ENCODE measurements around the gene NR2F1. TPM values are rescaled to one million over a fixed set of nuclear protein-coding genes. Genes with fewer than 3 reads are reported as not detected.

Gene NR2F1
- total RNA-seq, 1 donor from 2014 or later, result 31.2 TPM

- DNase-seq, result no peak
These were observed 21.9 kb downstream of the NR2F1 start for GRCh38 chr5:93604644-93605515.

GRCh38 chr5:93606382-93606752 is 23.3 kb downstream of the NR2F1 start:
- DNase-seq, result no peak

DNA sequence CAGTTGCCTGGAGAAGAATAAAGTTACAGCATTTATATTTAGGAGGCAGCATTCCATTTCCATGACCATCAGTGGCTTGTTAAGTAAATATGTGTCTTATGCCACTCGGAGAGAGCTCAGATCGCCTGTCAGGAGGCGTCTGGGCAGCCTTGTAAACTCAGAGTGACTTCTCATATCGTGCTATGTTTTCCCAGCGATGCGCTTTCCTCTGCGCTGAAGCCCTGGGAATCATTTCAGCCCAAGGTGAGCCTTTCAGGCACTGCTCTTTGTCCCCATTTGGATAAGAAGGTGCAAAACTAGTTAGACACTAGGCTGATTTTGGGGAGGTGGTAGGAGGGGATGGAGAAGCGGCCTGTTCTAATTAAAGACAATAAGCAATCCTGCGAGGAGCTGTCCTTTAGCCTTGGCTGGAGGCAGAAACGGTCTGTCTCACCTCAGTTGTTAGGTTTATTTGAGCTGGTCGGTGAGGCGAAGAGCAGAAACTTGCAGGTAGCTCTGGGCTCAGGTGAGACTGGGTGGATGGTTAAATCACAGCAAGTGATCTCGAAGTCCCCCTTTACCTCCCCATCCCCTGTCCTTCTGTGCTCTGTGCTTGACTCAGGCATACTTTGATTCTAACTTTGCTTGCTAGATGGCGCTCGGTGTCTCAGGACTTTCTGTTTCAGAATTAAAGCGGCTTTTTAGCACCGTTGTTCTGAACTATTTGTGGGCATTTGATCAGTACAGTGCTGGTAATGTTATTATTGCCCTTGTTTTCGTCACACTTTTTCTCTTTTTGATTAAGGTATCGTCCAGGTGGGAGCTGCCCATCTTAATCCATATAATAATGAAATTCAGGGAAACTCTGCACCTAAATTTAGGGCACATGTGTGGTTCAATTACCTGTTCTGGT is 24.6 kb downstream of the NR2F1 start:
- peak; percentile 81 for DNase-seq

GRCh38 chr5:93608855-93609254 is 25.8 kb downstream of the NR2F1 start:
- no peak for DNase-seq

DNA sequence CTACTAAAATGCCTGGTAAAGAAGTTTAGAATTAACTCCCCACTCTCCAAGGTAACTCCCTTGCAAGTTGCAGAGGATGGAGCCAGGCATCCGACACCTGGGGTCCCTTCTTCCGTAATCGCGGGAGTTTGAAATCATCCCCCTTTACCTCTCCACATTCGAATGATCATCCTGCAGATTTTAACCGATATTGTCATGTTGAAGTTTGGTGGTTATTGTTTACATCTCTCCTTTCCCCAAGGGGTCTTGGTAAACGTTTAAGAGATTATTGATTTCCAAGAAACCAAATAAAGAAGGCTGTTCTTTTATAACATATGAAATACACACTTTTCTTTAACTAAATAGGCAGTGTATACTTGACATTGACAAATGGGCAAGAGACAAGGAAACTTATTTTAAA is 26.7 kb downstream of the NR2F1 start:
- no peak for DNase-seq

DNA sequence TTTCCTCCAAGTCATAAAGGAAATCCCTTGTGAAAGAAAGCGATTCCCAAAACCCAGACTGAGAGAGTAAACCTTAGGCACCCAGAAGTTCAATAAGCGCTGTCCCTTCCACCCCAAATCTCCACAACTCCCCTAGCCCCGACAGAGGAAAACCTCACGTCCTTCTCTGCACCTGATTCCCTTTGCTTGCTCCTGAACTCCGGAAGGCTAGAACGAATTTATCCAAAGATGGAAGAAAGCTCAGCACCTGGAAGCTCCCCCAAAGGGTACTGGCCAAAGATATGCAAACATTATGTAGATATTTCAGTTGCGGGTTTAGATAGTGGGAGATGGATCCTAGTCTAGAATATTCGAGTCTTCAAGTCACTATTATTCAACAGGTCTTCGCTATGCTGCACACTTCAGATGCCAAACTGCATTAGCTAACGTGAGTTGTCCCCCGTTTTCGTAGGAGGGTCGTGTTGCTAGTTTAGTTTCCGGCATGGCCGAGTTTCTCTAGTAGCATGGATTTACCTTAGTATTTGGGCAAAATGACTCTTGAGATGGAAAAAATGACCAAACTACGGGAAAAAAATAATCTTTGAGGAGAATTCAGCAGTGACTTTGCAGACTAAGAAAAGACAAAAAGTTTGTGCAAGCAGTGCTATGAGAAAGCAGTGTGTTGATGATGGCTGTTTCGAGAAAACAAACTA is 27.7 kb downstream of the NR2F1 start:
- peak; percentile 25 for DNase-seq

DNA sequence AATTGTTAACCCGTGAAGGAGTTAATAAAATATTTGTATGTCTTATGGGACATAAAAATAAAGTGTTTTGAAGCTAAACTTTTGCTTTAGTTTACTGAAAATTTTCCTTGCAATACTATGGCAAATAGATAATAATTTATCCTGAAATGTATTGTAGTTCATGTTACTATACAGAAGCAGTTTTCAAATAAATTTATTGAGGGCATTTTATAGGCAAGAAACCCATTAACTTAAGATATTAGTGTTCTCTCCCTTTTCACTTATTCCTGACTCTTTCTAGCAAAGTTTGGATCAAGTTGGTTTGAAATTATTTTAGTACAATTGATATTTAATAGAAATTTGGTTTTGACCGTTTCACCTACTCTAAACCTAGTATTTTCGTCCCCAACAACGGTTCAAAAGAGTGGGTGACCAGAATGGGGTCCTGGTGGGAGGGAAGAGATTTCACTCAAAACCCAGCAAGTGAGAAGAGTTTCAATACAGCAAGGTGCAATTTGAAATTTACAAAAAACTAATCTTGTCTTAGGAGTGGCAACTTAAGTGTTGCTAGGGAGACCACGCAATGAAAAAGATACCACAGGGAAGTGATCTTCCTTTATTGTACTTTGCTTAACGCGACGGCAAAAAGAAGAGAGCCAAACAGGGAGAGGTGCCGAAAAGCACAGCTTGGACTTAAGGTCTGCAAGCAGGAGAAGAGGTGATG is 28.4 kb downstream of the NR2F1 start:
- DNase-seq, result peak; percentile 25

DNA sequence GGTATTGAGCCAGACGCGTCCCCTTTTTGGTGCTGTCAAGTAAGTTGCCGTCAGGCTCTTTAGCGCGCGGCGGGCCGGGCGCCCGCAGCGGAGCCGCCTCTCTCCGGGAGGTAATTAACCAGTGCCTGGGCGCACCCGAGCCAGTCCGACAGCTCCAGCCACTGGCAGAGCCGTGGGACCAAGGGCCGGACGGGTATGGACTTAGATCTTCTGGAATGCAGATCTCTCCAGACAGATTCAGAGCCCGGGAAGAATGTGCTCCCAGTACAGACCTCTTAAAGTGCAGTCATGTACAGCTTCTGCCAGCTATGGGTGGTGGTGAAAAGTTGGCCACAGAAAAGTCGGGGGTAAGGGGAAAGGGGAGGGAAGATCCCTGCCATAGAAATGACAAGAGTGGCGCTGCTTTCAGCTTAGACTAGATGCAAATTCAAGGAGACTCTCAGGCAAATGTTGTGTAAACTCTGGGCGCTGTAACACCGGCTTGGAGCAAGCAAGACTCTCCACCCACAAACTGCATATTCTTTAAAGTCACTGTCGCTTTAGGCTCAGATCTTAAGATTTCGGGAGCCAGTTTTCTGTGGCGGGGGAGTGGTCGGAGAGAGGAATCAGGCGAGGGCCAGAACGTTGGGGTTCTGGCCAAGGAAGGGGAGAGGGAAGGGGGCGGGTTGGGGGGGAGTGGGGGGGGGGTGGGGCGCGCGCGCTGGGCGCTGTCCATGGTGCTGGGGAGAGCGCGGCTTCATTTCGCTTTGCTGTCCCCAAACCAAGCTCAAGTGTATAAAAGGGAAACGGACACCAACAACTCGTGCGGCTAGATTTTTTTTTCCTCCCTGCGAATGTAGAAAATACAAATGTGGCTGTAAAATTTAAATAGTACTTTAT is 29.2 kb downstream of the NR2F1 start:
- DNase-seq, result peak; percentile 66

- no peak for DNase-seq
These were observed 29.8 kb downstream of the NR2F1 start for GRCh38 chr5:93612855-93613243.

DNA sequence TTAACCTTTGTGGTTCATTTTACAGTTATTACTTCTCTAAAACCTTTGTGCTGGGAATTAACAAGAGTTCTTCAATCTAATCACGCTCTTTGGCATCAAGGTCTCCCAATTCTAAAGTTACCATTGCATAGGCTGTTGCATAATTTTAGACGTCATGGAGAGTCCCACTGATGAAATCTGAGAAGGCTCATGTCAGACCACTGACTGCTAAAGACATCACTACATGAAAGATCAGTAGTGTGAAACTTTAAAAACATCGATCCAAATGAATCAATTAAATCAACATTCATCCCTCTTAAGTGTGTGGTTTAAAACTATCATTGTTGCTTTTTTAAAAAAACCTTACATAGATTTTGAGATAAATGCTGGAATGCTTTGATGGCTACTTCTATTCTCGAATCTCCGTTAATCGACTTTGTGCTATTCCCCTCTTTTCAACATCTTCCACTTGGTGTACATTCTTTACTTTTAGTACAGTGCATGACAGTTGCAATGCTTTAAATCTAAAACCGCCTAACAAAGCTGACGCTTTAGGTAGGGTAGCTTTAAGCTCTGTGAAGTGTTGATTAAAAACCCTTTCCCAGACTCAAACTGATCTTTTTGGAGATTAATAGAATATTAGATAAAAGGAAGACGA is 33.6 kb downstream of the NR2F1 start:
- no peak for DNase-seq

DNA sequence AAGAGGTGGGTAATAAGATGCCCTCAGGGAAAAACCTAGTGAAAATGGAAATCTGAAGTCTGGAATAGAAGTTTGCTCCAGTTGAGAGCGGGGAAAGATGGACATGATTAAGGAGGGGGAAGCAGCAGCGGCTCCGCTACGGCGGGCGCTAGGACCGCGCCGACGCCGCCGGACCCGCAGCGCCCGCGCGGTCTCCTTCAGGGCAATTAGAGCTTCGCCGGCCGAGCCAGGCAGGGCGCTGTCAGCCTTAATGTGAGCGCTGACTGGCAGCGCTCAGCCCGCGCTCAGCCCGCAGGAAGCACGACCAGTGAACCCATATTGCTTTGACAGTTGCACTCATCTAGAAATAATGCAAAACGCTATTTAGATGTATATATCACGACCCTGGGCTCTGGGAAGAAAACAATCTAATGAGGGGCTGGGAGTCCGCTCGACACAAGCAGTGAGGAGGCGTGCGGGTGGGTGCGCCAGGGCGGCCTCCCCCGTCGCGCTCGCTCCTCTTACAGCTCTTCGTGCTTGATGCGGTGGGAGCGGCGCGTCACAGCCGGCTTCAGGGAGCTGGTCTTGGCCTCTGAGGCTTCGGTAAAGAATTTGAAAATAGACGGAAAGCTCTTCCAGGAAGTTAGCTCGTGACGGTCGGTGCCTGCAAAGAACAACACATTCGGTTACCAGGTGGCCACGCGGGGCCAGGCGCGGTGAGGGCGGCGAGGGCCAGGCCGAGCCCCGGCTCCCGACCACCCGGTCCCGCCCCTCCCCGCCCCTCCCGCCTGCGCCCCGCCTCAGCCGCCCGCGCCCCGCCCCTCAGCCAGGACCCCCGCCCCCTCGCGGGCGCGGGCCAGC is 37.7 kb downstream of the NR2F1 start:
- peak; percentile 77 for DNase-seq

GRCh38 chr5:93621327-93621798 is 38.3 kb downstream of the NR2F1 start:
- peak; percentile 75 for DNase-seq

- peak; percentile 31 for DNase-seq
These were observed 39.3 kb downstream of the NR2F1 start for GRCh38 chr5:93622240-93622885.

DNA sequence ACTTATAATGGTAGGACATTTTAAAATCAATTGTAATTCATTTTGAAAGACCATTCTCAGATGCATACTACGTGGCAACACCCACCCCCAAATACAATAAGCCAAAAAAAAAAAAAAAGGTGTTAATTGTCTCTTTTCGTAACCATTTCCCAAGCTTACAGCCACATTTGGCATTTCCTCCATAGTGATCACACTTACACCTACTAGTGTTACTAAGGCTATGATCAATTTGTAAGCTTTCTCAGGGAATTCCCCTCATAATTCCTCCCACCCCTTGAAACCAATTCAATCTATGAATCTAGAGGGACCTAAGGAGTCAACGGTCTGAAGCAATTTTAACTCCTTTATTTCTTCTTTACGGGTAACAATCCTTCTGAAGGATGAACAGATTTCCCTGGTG is 40.1 kb downstream of the NR2F1 start:
- no peak for DNase-seq

DNA sequence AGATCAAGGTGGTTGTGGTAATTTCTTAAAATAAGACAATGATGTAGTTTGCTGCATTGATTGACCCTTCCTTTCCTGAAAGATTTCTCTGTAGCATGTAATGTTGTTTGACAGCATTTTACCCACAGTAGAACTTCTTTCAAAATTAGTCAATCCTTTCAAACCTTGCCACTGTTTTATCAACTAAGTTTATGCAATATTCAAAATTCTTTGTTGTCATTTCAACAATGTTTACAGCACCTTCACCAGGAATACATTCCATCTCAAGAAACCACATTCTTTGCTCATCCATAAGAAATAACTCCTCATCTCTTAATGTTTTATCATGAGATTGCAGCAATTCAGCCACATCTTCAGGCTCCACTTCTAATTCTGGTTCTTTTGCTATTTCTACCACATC is 43.8 kb downstream of the NR2F1 start:
- DNase-seq, result no peak

- DNase-seq, result no peak
These were observed 49.3 kb downstream of the NR2F1 start for GRCh38 chr5:93632327-93632726.

- no peak for DNase-seq
These were observed 53.0 kb downstream of the NR2F1 start for GRCh38 chr5:93635991-93636390.

DNA sequence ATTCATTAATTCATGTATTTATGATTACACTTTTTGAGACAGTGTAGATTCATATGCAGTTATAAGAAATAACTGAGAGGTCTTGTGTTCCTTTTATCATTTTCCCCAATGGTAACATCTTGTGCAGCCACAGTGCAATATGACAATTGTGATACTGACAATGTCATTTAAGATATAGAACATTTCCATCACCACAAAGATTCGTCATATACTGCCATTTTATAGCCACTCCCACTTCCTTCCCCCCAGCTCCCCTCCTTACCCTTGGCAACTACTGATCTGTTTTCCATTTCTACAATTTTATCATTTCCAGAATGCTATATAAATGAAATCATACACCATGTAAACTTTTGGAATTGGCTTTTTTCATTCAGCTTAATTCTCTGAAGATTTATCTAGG is 53.8 kb downstream of the NR2F1 start:
- DNase-seq, result no peak

GRCh38 chr5:93637697-93638096 is 54.7 kb downstream of the NR2F1 start:
- no peak for DNase-seq

All from tongue (tissue), 2 donors.